Activated CD8-positive, alpha-beta T cell treated with anti-CD3 and anti-CD28 coated beads for 36 hours (primary cell): ENCODE measurements around the gene RNF220. TPM values are rescaled to one million over a fixed set of nuclear protein-coding genes. Genes with fewer than 3 reads are reported as not detected.

ENCODE experiments used
- ATAC-seq: fragments of 200-7000 bp; cut with Tn5 transposase; one replicate; pipeline ENCODE4 v1.10.0; 2021; ENCODE audit warnings: mild to moderate bottlenecking, moderate library complexity
- CTCF ChIA-PET: fragments of 350-600 bp; sonication (Branson Sonifier 250); formaldehyde crosslinking; loops from one replicate; lab custom pipeline; 2021; ENCODE audit warnings: antibody characterized with exemption; lab: Charles Lee
- POLR2A ChIA-PET: fragments of 350-600 bp; sonication (Branson Sonifier 250); formaldehyde crosslinking; loops from one replicate; lab custom pipeline; 2021; ENCODE audit warnings: antibody characterized with exemption; lab: Charles Lee
- DNase-seq: peaks from one replicate; pipeline ENCODE4 v3.0.0-alpha.2; 2020
- H3K27ac Mint-ChIP-seq: one replicate; pipeline ENCODE4 v1.8.0; 2021; ENCODE audit warnings: mild to moderate bottlenecking, mixed read lengths
- H3K27me3 Mint-ChIP-seq: one replicate; pipeline ENCODE4 v1.8.0; 2021; ENCODE audit warnings: mixed read lengths
- H3K36me3 Mint-ChIP-seq: one replicate; pipeline ENCODE4 v1.8.0; 2021; ENCODE audit warnings: low read depth, mixed read lengths
- H3K4me1 Mint-ChIP-seq: one replicate; pipeline ENCODE4 v1.8.0; 2021; ENCODE audit warnings: low read depth, mixed read lengths
- H3K4me3 Mint-ChIP-seq: one replicate; pipeline ENCODE4 v1.8.0; 2021; ENCODE audit warnings: mild to moderate bottlenecking, moderate library complexity, mixed read lengths
- H3K9me3 Mint-ChIP-seq: one replicate; pipeline ENCODE4 v1.8.0; 2021; ENCODE audit warnings: mixed read lengths
- CTCF ChIP-seq: fragments of 200-600 bp; IDR thresholded peaks from one replicate; pipeline ENCODE4 v1.8.0; 2022; ENCODE audit warnings: antibody characterized with exemption, mild to moderate bottlenecking
- intact Hi-C: fragments of 100-400 bp; cut with micrococcal nuclease; formaldehyde crosslinking; loops from one replicate; pipeline ENCODE4 v1.10.0; 2022
- total RNA-seq, 2 experiments: library from RNA; stranded (reverse); gene quantifications; one replicate each; pipeline ENCODE4 v1.2.3, GENCODE V29; 2021

The RNF220 gene
- total RNA-seq, 2 experiments from 2014 or later: 71.9 to 79.1 TPM

- H3K27me3 Mint-ChIP-seq: peaks cover 23% of the 10 kb centered on the region
These were observed 55.2 kb downstream of the RNF220 start for GRCh38 chr1:44460107-44460882.

DNA sequence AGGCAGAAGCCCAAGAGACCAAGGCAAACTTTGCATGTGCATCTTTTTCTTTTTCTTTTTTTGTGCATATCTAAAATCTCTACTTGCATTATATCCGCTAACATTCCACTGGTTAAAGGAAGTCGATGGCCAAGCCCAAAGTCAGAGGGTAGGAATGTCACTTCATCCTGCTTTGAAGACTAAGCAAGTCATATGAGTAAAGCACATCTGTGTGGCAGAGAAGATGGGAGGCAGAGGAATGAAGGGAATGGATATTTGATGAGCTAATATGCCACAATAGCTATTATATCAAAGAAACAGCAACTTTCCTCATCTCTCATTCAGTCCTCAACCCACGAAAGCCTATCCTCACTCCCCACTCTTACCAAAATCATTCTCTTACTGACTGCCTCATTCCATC, 59.3 kb downstream of the RNF220 start:
- H3K27ac Mint-ChIP-seq: no peak overlapping the region
- H3K4me1 Mint-ChIP-seq: no peaks in the 10 kb centered on the region
- no peak for ATAC-seq
- TF ChIP-seq CTCF: no peak
- DNase-seq: no peak
- POLR2A ChIA-PET: no interaction called here
- CTCF ChIA-PET: interaction anchor here (0.7 kb wide), 1 partner anchor 130 kb away, joined by 3 read pairs; no protein-coding TSS in a partner anchor
- intact Hi-C loops: no loop called here
- no peaks in the 10 kb centered on the region for H3K36me3 Mint-ChIP-seq
- peaks cover 2% of the 10 kb centered on the region for H3K9me3 Mint-ChIP-seq
- peaks cover 12% of the 10 kb centered on the region for H3K27me3 Mint-ChIP-seq
- H3K4me3 Mint-ChIP-seq: no peak overlapping the region

More at GRCh38 chr1:44460107-44460882, 55.2 kb downstream of the RNF220 start:
- H3K4me1 Mint-ChIP-seq: no peaks in the 10 kb centered on the region
- H3K27ac Mint-ChIP-seq: no peak overlapping the region
- no peak for DNase-seq
- no peaks in the 10 kb centered on the region for H3K36me3 Mint-ChIP-seq
- intact Hi-C loops: no loop called here
- H3K4me3 Mint-ChIP-seq: no peak overlapping the region
- CTCF ChIA-PET: no interaction called here
- H3K9me3 Mint-ChIP-seq: peaks cover 2% of the 10 kb centered on the region
- TF ChIP-seq CTCF: no peak
- ATAC-seq: no peak
- POLR2A ChIA-PET: no interaction called here

DNA sequence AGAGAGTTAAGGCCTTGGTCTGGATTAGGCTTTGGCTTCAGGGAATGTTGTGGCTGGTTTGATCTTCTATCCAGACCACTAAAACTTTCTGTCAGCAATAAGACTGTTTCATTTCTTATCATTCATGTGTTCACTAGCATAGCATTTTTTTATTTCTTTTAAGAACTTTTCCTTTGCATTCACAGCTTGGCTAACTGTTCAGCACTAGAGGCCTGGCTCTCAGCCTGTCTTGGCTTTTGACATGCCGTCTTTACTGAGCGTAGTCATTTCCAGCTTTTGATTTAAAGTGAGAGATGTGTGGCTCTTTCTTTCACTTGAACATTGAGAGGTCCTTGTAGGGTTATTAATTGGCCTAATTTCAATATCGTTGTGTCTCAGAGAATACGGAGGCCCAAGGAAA, 62.5 kb downstream of the RNF220 start:
- TF ChIP-seq CTCF: no peak
- Mint-ChIP-seq H3K27ac (no peak overlapping the region), H3K4me3 (no peak overlapping the region), H3K9me3 (peaks cover 2% of the 10 kb centered on the region), H3K4me1 (peaks cover 2% of the 10 kb centered on the region), H3K36me3 (no peaks in the 10 kb centered on the region), H3K27me3 (peaks cover 17% of the 10 kb centered on the region)
- ChIA-PET CTCF (interaction anchor here (1.5 kb wide), 1 partner anchor 90 kb away, joined by 5 read pairs; no protein-coding TSS in a partner anchor), POLR2A (interaction anchor here (0.6 kb wide), 1 partner anchor 154 kb away, joined by 3 read pairs; no protein-coding TSS in a partner anchor)
- ATAC-seq (no peak), DNase-seq (no peak)
- intact Hi-C loops: no loop called here

- no peaks in the 10 kb centered on the region for H3K36me3 Mint-ChIP-seq
- H3K4me1 Mint-ChIP-seq: peaks cover 6% of the 10 kb centered on the region
- no peak for TF ChIP-seq CTCF
- H3K27ac Mint-ChIP-seq: no peak overlapping the region
- no peaks in the 10 kb centered on the region for H3K9me3 Mint-ChIP-seq
- no peak for DNase-seq
- H3K4me3 Mint-ChIP-seq: no peak overlapping the region
- ATAC-seq: no peak
- intact Hi-C loops: no loop called here
- ChIA-PET POLR2A (no interaction called here), CTCF (no interaction called here)
- H3K27me3 Mint-ChIP-seq: peaks cover 14% of the 10 kb centered on the region
These were observed 66.9 kb downstream of the RNF220 start for GRCh38 chr1:44471911-44472453.
